ENCODE data around the gene SERPINH1.

SERPINH1 gene

GRCh38 chr11:75562048-75562835 lies at the start of gene SERPINH1:
Gene SERPINH1 (plus strand): TSS chr11:75562253. CDS start chr11:75566350, 4,097 bp downstream.
- DNase-seq (ENCODE audit: low read depth), result peak; percentile 43

GRCh38 chr11:75513250-75513649 lies 48.8 kb upstream of the SERPINH1 start:
- no peak for DNase-seq (ENCODE audit: low read depth)

- DNase-seq (ENCODE audit: low read depth), result no peak
Measured at GRCh38 chr11:75514596-75514995, 47.5 kb upstream of the SERPINH1 start.

- DNase-seq (ENCODE audit: low read depth), result no peak
Measured at GRCh38 chr11:75516140-75516539, 45.9 kb upstream of the SERPINH1 start.

GRCh38 chr11:75516886-75517285 lies 45.2 kb upstream of the SERPINH1 start:
- DNase-seq (ENCODE audit: low read depth), result no peak

- DNase-seq (ENCODE audit: low read depth), result no peak
Measured at GRCh38 chr11:75518204-75518549, 43.9 kb upstream of the SERPINH1 start.

- DNase-seq (ENCODE audit: low read depth), result no peak
Measured at GRCh38 chr11:75518771-75519653, 43.0 kb upstream of the SERPINH1 start.

GRCh38 chr11:75520688-75521087 lies 41.4 kb upstream of the SERPINH1 start:
- no peak for DNase-seq (ENCODE audit: low read depth)

GRCh38 chr11:75522286-75523044 lies 39.6 kb upstream of the SERPINH1 start:
- DNase-seq (ENCODE audit: low read depth), result no peak

DNA sequence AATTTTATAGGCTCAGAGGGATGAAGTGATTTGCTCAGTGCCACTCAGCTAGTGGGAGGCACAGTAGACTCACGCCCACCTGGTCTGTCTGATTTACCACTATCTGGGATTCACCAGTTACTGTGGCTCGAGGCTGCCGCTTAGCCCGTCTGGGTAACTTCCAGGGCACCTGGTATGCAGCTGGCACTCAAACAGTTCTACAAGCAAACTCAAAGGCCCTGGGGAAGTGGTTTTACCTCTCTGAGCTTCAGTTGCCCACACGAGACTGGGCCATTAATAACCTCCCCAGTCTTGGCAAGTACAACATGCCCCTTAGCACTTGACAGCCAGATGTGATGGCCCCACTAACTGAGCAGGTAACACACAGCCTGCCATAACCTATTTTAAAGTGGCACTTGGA lies 38.9 kb upstream of the SERPINH1 start:
- no peak for DNase-seq (ENCODE audit: low read depth)

GRCh38 chr11:75523811-75524664 lies 38.0 kb upstream of the SERPINH1 start:
- no peak for DNase-seq (ENCODE audit: low read depth)

DNA sequence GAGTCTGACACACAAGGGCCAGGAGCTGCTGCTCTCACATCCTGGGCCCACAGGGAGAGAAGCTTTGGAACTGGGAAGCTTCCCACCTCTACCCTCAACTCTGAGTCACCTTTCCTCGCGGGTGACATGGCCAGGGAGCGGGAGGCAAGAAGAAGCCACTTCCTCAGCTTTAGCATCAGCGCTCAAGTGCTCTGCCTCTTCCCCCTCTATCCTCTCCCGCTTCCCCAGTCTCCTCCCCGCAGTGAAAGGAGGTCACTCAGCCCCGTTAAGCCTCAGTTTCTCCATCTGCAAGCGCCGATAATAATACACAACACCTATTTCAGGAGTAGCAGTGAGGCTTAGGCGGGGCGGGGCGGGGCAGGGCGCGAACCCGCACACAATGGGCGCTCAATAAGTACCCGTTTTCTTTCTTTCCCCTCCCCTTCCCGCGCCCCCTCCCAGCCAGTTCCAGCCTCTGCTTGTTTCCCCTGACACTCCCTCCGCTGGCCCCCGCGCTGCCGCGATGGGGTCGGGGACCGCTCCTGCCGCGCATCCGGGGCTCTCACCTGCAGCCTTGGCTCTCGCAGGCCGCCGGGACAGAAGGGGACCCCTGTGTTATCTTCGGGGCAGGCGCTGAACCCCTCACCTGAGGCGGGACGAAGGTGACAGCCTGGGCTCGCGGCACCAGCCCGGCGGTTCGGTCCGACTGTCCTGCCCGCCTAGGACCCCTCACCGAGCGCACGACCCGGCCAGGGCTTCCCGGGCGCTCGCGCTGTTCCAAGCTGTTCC lies 37.2 kb upstream of the SERPINH1 start:
- no peak for DNase-seq (ENCODE audit: low read depth)

GRCh38 chr11:75525433-75526191 lies 36.4 kb upstream of the SERPINH1 start, which contains the start of gene GDPD5:
Gene GDPD5 (minus strand): TSS chr11:75525941. CDS start chr11:75477735, 48,206 bp downstream.
- peak; percentile 57 for DNase-seq (ENCODE audit: low read depth)

DNA sequence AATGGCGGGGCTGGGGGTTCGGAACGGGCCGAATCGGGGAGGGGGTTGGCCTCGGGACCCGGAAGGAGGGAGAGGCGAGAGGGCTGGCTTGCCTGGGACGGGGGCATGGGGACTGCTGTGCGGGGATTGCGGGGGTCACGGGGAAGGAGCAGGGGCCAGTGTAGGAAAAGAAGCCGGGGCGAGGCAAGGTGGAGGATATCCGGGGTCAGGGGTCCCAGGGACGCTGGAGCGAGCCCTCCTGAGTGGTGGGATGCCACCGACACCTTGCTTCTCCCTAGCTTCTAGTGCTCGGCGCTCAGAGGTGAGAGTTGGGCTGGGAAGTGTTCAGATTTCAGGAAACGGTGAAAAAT lies 35.9 kb upstream of the SERPINH1 start:
- DNase-seq (ENCODE audit: low read depth), result no peak

DNA sequence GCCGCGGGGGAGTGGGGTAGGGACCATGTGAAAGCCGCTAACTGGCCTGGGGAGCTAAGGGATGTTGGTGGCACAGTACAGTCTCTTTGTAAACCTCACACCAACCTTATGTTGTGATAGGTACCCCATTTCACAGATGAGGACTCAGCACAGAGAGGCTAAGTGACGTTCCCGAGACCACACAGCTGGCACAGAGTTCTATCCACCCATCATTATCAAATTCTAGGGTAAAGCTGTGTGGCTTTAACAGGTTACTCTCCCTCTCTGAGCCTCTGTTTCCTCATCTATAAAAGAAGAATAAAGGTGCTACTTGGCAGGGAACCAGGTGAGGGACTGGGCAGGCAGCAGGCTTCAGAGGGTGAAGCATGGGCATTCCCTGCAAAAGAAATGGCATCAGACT lies 34.9 kb upstream of the SERPINH1 start:
- DNase-seq (ENCODE audit: low read depth), result no peak

GRCh38 chr11:75527938-75528735 lies 33.9 kb upstream of the SERPINH1 start:
- no peak for DNase-seq (ENCODE audit: low read depth)

GRCh38 chr11:75530577-75530976 lies 31.5 kb upstream of the SERPINH1 start:
- no peak for DNase-seq (ENCODE audit: low read depth)

- DNase-seq (ENCODE audit: low read depth), result no peak
Measured at GRCh38 chr11:75531325-75531724, 30.7 kb upstream of the SERPINH1 start.

Data from stimulated activated CD8-positive, alpha-beta memory T cell treated with anti-CD3 and anti-CD28 coated beads, Interleukin-7, amount 100 ng/mL, for 24 hours (primary cell).